Prostate gland (tissue), 2 donors: Measurements from ENCODE around the gene ITGA3. TPM values are rescaled to one million over a fixed set of nuclear protein-coding genes. Genes with fewer than 3 reads are reported as not detected.

Experiments used
- DNase-seq: peaks from one replicate; pipeline ENCODE4 v3.0.0-alpha.2; 2019; ENCODE audit warnings: low spot score
- H3K27ac ChIP-seq, 2 donors: fragments of 200-600 bp; sonication (generic); 2 replicates each; pipeline ENCODE4 v1.5.1; 2017 to 2019
- H3K27me3 ChIP-seq: fragments of 200-600 bp; sonication (generic); replicated peaks from 2 replicates; pipeline ENCODE4 v1.5.1; 2019; ENCODE audit not compliant: insufficient read depth
- H3K36me3 ChIP-seq, 2 donors: fragments of 200-600 bp; sonication (generic); 1 replicate in 1 of 2; 2 replicates in 1 of 2; pipeline versions ENCODE4 v1.5.1 to v1.8.1; 2017 to 2019
- H3K4me1 ChIP-seq: fragments of 200-600 bp; sonication (generic); replicated peaks from 2 replicates; pipeline ENCODE4 v1.5.1; 2019
- H3K4me3 ChIP-seq, 2 donors: fragments of 200-600 bp; sonication (generic); 2 replicates each; pipeline ENCODE4 v1.5.1; 2017 to 2019
- H3K9me3 ChIP-seq: fragments of 200-600 bp; sonication (generic); 2 replicates; pipeline ENCODE4 v1.5.1; 2017
- POLR2A ChIP-seq: fragments of 450-650 bp; IDR thresholded peaks from one replicate; pipeline ENCODE4 v1.6.1; 2016; ENCODE audit warnings: antibody characterized with exemption, mild to moderate bottlenecking
- POLR2AphosphoS5 ChIP-seq: sonication (generic); formaldehyde crosslinking; IDR thresholded peaks from one replicate; pipeline ENCODE4 v1.6.1; 2017; ENCODE audit warnings: antibody characterized with exemption
- WGBS: methylation state at CpG from one replicate; pipeline ENCODE4 v1.1.5; 2018; 5-methylcytosine and 5-hydroxymethylcytosine counted together
- intact Hi-C: fragments of 100-400 bp; cut with DNase I; formaldehyde crosslinking; loops from one replicate; pipeline ENCODE4 v1.14.2; 2022
- total RNA-seq, 2 donors: library from RNA; depleted of rRNA; stranded (reverse); fragments of >200 nt; gene quantifications; one replicate each; pipeline ENCODE4 v1.1.0, GENCODE V29; 2016
- TF ChIP-seq, protein P1 (sequence below), 4 experiments: fragments of 200-600 bp in 2 of 4; fragments of 450-650 bp in 2 of 4; sonication (generic) in 2 of 4; IDR thresholded peaks; 1 replicate in 3 of 4; 2 replicates in 1 of 4; pipeline ENCODE4 v1.5.1; 2016 to 2019; ENCODE audit warnings: antibody characterized with exemption in 4 of 4, mild to moderate bottlenecking in 2 of 4, moderate library complexity in 2 of 4

Gene ITGA3
- total RNA-seq, 2 donors from 2014 or later: 67.0 to 71.3 TPM

DNA sequence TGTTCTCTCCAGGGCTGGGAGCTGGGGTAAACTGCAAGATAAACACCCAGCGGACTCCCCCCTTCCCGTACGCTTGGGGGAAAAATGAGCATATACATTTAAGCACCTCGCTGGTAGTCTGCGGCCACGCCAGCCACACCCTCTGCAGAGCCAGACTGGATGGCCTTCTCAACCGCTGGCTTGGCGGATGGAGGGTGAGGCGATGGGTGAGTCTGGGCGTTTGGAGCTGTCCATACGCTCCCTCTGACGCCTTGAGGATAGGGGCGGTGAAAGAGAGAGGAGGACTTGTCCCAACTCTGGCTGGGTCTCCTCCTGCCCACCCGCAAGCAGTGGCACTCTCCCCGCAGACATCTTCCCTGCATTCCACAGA is 1.0 kb downstream of the ITGA3 start:
- Histone ChIP-seq H3K9me3 (no peaks in the 10 kb centered on the region), H3K27me3 (no peaks in the 10 kb centered on the region), H3K4me1 (no peaks in the 10 kb centered on the region), H3K4me3 (peak overlapping the region; percentile 63 to 70), H3K36me3 (no peaks in the 10 kb centered on the region), H3K27ac (peak overlapping the region; percentile 89 to 93)
- intact Hi-C loops: no loop called here
- no peak for DNase-seq
- WGBS: 12% methylated on average over 15 of the region's 15 CpGs
- TF ChIP-seq, protein P1, sequence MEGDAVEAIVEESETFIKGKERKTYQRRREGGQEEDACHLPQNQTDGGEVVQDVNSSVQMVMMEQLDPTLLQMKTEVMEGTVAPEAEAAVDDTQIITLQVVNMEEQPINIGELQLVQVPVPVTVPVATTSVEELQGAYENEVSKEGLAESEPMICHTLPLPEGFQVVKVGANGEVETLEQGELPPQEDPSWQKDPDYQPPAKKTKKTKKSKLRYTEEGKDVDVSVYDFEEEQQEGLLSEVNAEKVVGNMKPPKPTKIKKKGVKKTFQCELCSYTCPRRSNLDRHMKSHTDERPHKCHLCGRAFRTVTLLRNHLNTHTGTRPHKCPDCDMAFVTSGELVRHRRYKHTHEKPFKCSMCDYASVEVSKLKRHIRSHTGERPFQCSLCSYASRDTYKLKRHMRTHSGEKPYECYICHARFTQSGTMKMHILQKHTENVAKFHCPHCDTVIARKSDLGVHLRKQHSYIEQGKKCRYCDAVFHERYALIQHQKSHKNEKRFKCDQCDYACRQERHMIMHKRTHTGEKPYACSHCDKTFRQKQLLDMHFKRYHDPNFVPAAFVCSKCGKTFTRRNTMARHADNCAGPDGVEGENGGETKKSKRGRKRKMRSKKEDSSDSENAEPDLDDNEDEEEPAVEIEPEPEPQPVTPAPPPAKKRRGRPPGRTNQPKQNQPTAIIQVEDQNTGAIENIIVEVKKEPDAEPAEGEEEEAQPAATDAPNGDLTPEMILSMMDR (IDR thresholded peaks at IDR 0.05): no peak
- TF ChIP-seq POLR2AphosphoS5 (no peak), POLR2A (peak; percentile 8)

DNA sequence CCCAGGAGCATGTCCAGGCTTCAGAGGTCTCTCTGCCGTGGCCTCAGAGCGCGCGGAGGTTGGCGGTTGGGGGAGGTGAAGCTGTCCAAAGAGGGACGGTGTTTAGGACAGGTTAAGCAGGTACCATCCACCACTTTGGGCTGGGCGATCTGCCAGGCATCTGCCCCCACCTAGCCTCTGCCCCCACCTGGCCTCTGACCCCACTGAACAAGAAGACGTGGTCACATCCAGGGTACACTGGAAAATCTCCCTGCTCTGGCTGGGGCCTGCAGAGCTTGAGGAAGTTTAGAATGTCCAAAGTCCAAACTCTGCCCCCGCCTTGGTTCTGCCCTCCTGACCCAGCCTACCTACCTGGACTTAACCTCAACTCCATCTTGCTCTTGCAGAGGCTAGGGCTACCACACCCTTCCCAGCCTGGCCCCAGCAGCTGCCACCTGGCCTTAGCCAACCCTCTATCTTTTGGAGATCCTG is 1.6 kb downstream of the ITGA3 start:
- Histone ChIP-seq H3K27me3 (no peaks in the 10 kb centered on the region), H3K4me3 (peak overlapping the region in 1 of 2 donors; percentile 70), H3K9me3 (no peaks in the 10 kb centered on the region), H3K36me3 (no peaks in the 10 kb centered on the region), H3K4me1 (no peaks in the 10 kb centered on the region), H3K27ac (peak overlapping the region; percentile 89 to 93)
- no peak for DNase-seq
- intact Hi-C loops: no loop called here
- 57% methylated on average over 9 of the region's 9 CpGs for WGBS
- TF ChIP-seq POLR2A: no peak
- TF ChIP-seq, protein P1 (IDR thresholded peaks at IDR 0.05): no peak
- TF ChIP-seq POLR2AphosphoS5: no peak

DNA sequence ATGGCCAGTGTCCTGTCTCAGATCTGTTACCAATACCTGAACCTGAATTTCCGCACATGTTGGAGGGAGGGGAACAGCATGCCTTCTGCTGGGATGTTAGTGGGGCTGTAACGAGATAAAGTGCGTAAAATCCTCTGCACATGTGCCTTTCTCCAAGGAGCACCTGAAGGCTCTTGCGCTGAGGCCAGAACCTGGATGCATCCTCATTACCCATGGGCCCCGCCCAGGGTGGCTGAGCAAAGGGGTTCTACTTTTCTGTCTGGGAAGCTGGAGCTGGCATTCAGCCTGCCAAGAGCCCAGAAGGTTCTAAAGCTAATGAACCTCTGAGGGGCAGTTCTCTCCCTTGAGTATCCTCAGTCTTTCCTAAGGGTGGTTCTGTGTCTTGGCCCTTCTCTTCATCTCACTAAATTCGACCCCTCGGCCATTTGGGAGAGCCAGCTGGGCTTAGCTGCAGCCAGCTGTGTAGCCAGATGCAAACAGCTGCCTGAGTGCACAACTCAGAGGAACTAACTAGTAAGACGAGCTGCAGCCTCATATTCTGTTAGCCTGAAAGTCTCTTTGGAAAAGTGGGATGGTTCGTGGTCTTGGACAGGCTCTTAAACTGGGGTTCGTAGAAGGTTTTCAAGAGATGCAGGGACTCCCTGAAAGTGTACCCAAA is 2.5 kb downstream of the ITGA3 start:
- H3K27ac ChIP-seq: peak overlapping the region; percentile 66 to 71
- intact Hi-C loops: no loop called here
- WGBS: 66% methylated on average over 10 of the region's 10 CpGs

DNA sequence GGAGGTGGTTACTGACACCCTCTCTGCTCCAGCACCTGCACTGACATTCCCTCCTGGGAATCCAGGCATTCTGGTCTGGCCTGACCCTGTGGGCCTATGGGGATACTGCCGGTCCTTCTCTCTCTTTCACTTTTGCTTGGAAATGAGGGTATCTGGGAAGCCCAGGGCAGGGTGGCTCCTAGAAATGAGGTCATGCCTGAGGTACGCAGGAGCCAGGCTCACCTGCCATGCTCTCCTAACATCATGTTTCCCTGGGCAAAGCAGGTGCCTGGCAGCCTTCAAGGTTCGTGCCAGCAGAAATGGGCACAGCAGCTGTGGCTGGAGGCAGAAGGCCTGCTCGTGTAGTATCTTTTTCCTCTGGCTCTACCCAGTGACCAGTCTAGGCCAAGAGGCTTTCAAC is 3.3 kb downstream of the ITGA3 start:
- no peak for DNase-seq
- Histone ChIP-seq H3K4me1 (no peaks in the 10 kb centered on the region), H3K4me3 (no peak overlapping the region), H3K36me3 (no peaks in the 10 kb centered on the region), H3K27me3 (no peaks in the 10 kb centered on the region), H3K9me3 (no peaks in the 10 kb centered on the region), H3K27ac (peak overlapping the region; percentile 66 to 71)
- TF ChIP-seq POLR2AphosphoS5 (no peak), POLR2A (peak; percentile 8)
- TF ChIP-seq, protein P1 (IDR thresholded peaks at IDR 0.05): no peak
- 41% methylated on average over 4 of the region's 4 CpGs for WGBS
- intact Hi-C loops: no loop called here

More for the DNA sequence above, 2.5 kb downstream of the ITGA3 start:
- Histone ChIP-seq H3K9me3 (no peaks in the 10 kb centered on the region), H3K36me3 (no peaks in the 10 kb centered on the region), H3K27me3 (no peaks in the 10 kb centered on the region), H3K4me3 (no peak overlapping the region), H3K4me1 (no peaks in the 10 kb centered on the region)
- no peak for TF ChIP-seq POLR2AphosphoS5
- DNase-seq: no peak

DNA sequence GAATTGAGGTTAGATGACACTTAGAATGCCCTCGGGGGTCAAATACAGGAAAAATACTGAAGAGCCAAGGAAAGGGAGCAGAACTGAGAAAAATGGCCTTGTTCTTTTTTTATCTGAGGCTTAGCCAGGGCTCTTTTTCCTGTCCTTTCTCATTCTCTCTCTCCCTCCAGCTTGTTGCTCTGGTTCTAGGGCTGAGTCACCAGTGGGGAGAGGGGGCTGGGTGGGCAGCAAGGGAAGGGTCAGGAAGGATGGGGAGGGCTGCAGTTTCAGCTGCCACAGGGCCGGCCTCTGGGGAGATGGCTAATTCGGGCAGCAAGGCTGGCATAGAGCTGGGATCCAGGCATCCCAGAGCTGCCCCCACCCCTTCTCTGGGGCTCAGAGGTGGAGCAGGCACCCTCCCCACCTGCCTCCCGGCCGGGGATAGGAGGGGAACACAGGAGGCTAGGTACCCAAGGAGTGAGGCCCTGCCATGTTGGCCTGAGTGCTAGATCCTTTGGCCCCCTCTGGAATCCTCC is 3.9 kb downstream of the ITGA3 start:
- H3K9me3 ChIP-seq: no peaks in the 10 kb centered on the region
- peak overlapping the region; percentile 66 to 71 for H3K27ac ChIP-seq
- no peaks in the 10 kb centered on the region for H3K27me3 ChIP-seq
- H3K4me1 ChIP-seq: no peaks in the 10 kb centered on the region
- H3K4me3 ChIP-seq: no peak overlapping the region
- intact Hi-C loops: loop anchor here (5.0 kb wide), 1 partner anchor 33 kb away; no protein-coding TSS in a partner anchor
- no peaks in the 10 kb centered on the region for H3K36me3 ChIP-seq
- WGBS: 23% methylated on average over 5 of the region's 5 CpGs
- no peak for DNase-seq
- TF ChIP-seq POLR2A: no peak
- TF ChIP-seq, protein P1 (IDR thresholded peaks at IDR 0.05): no peak
- no peak for TF ChIP-seq POLR2AphosphoS5
